ENCODE results near the gene SLC13A2.

GRCh38 chr17:28484296-28484695 is 10.9 kb downstream of the SLC13A2 start:
- no peak for TF ChIP-seq CTCF (IDR thresholded peaks at IDR 0.05 in 2 of 3, conservative IDR thresholded peaks at IDR 0.05 in 1 of 3; ENCODE audit: insufficient read depth in 2 of 3, low read depth in 1 of 3, low read length in 3 of 3)
- no peak for TF ChIP-seq E2F3 (CRISPR knock-in tag; IDR thresholded peaks at IDR 0.05)
- TF ChIP-seq, protein P1, sequence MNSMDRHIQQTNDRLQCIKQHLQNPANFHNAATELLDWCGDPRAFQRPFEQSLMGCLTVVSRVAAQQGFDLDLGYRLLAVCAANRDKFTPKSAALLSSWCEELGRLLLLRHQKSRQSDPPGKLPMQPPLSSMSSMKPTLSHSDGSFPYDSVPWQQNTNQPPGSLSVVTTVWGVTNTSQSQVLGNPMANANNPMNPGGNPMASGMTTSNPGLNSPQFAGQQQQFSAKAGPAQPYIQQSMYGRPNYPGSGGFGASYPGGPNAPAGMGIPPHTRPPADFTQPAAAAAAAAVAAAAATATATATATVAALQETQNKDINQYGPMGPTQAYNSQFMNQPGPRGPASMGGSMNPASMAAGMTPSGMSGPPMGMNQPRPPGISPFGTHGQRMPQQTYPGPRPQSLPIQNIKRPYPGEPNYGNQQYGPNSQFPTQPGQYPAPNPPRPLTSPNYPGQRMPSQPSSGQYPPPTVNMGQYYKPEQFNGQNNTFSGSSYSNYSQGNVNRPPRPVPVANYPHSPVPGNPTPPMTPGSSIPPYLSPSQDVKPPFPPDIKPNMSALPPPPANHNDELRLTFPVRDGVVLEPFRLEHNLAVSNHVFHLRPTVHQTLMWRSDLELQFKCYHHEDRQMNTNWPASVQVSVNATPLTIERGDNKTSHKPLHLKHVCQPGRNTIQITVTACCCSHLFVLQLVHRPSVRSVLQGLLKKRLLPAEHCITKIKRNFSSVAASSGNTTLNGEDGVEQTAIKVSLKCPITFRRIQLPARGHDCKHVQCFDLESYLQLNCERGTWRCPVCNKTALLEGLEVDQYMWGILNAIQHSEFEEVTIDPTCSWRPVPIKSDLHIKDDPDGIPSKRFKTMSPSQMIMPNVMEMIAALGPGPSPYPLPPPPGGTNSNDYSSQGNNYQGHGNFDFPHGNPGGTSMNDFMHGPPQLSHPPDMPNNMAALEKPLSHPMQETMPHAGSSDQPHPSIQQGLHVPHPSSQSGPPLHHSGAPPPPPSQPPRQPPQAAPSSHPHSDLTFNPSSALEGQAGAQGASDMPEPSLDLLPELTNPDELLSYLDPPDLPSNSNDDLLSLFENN (IDR thresholded peaks at IDR 0.05; ENCODE audit: low read depth in 2 of 2, low read length in 2 of 2) = no peak
- no peak for TF ChIP-seq HOMEZ (CRISPR knock-in tag; IDR thresholded peaks at IDR 0.05)
- no peak for TF ChIP-seq CBFB (CRISPR knock-in tag; IDR thresholded peaks at IDR 0.05)
- TF ChIP-seq ZNF232 (CRISPR knock-in tag; IDR thresholded peaks at IDR 0.05) = no peak
- TF ChIP-seq LEF1 (IDR thresholded peaks at IDR 0.05) = no peak
